SW480 (cell line): Measurements from ENCODE around the gene POLR3B.
"Not testable (repeated sequence)": the region's sequence is repeated elsewhere in the genome, so short reads cannot be mapped to it uniquely, and the experiment has no call there.

Source experiments
- DNase-seq: peaks from one replicate; pipeline ENCODE4 v3.0.0-alpha.2; 2016; ENCODE audit warnings: low spot score

POLR3B gene

DNA sequence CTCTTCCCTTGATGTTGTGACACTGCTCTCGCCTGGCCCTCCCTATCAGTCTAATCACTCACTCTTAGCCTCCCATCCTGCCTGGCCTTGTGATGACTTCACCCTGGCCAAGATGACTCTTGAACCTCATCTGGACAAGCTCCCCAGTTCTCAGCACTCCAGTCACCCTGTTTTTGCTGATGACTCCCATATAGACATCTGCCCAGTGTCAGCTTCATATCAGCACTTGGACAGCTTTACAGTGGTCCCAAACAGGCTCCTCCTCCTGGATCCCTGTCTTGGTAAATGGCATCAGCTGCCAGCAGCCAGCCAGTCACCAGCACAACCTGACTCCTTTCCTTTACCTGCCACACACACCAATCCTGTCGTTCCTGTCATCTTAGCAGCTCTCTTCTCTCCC, 104.2 kb downstream of the POLR3B start:
- DNase-seq, result no peak

DNA sequence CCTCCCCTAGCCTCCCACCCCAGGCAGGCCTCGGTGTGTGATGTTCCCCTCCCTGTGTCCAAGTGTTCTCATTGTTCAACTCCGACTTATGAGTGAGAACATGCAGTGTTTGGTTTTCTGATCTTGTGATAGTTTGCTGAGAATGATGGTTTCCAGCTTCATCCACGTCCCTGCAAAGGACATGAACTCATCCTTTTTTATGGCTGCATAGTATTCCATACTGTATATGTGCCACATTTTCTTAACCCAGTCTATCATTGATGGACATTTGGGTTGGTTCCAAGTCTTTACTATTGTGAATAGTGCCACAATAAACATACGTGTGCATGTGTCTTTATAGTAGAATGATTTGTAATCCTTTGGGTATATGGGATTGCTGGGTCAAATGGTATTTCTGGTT, 108.1 kb downstream of the POLR3B start:
- DNase-seq, result not testable (repeated sequence)

DNA sequence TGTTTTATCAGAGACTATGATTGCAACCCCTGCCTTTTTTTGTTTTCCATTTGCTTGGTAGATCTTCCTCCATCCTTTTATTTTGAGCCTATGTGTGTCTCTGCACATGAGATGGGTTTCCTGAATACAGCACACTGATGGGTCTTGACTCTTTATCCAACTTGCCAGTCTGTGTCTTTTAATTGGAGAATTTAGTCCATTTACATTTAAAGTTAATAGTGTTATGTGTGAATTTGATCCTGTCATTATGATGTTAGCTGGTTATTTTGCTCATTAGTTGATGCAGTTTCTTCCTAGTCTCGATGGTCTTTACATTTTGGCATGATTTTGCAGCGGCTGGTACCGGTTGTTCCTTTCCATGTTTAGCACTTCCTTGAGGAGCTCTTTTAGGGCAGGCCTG, 118.1 kb downstream of the POLR3B start:
- not testable (repeated sequence) for DNase-seq

- DNase-seq, result not testable (repeated sequence)
Measured at GRCh38 chr12:106477627-106478026, 120.1 kb downstream of the POLR3B start.

GRCh38 chr12:106480251-106480650, 122.7 kb downstream of the POLR3B start:
- DNase-seq, result no peak

GRCh38 chr12:106481246-106481645, 123.7 kb downstream of the POLR3B start:
- no peak for DNase-seq

- no peak for DNase-seq
Measured at GRCh38 chr12:106487664-106488063, 130.1 kb downstream of the POLR3B start.

GRCh38 chr12:106488884-106489283, 131.3 kb downstream of the POLR3B start:
- no peak for DNase-seq

DNA sequence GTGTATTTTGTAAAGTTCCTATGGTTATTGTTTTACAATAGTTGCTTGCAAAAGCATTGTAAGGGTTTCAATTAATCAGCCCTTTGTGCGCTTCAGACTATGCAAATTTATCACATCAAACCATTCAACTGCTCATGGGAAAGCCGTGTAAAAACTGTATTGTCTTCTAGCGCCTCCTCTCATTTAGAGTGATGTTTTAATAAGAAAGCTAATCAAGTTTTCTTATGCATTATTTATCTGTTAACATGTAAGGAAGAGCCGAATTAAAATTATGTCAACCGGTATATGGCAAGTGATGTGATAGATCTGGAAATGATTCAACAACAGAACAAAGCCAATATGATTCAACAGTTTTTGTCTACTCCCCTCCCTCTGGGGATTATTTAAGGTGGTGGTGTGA, 132.7 kb downstream of the POLR3B start:
- no peak for DNase-seq

GRCh38 chr12:106492857-106493256, 135.3 kb downstream of the POLR3B start:
- no peak for DNase-seq

DNA sequence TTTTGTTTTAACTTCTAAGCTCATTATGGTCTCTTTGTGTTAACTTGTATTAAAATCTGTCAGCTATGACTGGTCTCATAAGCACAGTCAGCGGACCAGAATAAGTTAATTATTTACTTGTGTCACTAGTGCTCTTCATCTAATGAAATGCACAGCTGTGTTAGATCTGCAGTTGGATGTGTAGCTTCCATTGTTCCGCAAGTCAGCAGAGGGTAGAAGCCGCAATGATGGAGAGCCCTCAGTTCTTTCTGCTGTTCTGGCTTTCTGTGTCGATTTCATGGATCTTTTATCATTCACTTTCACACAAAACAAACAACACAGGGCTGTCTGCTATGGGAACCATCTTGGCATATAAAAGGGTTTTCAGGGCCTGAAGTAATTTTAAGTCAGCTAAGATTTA, 136.0 kb downstream of the POLR3B start:
- DNase-seq, result peak; percentile 78

GRCh38 chr12:106495354-106495965, 137.9 kb downstream of the POLR3B start:
- DNase-seq, result no peak

DNA sequence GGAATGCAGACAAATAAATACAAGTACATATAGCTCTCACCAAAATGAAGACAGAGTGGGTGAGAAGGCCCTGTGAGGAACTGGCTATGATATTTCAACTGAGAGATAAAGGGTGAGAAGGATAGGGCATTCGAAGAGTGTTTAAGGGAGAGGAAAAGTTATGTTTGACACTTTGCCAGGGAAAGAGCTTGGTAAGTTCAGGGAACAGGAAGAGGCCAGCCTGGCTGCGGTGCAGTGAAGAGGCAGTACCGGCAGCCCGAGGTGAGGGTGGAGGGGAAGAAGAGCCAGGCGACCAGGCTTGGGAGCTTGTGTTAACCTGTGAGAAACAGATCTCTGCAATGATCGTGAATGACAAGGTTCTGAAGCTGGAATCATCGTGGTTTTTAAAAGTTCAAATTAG, 140.5 kb downstream of the POLR3B start:
- DNase-seq, result no peak

DNA sequence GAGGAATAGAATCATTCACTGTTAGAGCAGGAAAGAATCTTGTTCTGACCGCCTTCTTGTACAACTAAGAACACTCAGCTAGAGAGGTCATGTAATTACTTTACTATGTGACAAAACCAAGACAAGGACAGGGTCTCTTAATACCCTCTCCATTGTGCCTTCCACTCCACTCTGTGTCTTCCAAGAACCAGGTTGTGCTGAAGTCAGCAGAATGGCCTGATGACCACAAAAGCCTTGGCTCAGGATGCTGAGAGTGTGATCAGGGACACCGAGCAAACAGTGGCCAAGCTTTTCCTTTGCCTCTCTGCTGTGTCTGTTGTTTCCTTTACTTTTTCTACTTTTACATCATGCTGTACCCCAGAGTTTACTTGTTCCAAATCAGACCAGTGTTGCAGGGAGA, 142.1 kb downstream of the POLR3B start:
- no peak for DNase-seq

- DNase-seq, result no peak
Measured at GRCh38 chr12:106506691-106507090, 149.1 kb downstream of the POLR3B start.

DNA sequence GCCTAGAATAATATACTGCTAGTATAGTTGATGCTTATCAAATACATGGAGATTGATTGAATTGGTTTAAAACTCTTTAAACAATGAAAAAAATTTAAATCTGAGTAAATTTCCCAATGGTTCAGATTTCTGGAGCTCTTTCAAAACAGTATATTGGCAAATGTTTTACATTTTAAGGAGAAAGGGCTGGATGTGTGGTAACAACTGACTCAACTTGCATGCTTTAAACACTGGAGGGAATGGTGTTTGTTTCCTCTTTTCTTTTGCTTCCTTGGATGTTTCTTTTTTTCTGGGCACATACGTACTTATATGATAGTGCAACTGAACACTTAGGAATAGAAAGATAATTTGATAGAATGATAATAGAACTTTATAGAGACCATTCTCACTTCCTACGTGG, 151.4 kb downstream of the POLR3B start:
- DNase-seq, result no peak

DNA sequence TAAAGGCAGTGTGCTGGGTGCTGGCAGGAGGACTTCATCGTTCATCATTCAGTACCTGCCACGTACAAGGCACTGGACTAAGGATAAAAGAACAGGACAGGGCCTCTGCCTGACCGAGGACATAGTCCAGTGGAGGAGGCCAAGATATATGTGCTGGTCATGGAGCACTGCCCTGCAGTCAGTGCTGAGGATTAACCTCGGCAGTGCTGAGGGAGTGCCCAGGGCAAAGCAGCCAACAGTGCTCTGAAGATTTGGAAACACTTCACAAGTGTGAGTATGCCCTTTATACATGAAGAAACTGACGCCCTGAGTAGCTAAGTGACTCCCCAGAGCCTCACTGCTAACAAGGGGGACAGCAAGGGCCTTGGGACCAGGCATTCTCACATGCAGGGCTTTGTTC, 153.8 kb downstream of the POLR3B start:
- no peak for DNase-seq

- DNase-seq, result no peak
Measured at GRCh38 chr12:106517314-106517713, 159.8 kb downstream of the POLR3B start.

DNA sequence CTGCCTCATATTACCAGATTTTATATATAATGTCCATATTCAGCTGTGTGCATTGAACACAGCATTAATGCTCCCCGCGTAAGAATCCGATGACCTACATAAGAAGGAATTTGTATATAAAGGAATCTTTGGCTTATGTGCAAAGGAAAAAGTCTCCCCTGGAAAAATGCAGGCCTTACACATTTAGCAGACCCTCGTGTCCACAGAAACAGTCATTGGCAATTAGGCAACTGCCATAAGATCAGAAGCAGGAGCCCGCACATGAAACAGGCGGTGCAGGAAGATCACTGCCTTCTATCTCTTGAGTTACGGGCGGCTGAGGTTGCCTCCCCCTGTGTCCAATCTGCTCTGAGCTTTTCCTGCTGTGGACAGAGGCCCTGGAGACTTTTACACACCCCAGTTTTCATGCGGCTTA, 162.1 kb downstream of the POLR3B start:
- DNase-seq, result no peak

GRCh38 chr12:106521901-106522300, 164.4 kb downstream of the POLR3B start:
- DNase-seq, result no peak

GRCh38 chr12:106522708-106523107, 165.2 kb downstream of the POLR3B start:
- DNase-seq, result no peak

DNA sequence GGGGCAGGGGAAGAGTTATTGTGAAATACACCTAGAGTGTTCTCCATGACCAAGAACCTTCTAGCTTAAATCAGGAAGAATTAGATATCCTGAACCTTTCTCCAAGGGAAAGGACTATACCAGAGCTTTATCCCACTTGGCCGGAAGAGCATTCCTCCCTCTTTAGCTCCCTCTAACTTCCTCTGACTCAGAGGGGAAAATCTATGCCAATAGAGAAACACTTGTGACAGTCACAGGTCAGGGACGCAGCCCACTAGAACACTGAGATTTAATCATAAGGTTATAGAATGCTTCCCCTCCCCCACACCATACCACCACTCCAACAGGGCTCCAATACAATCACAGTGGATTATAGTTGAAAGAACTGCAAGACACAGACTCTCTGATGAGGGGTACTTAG, 169.8 kb downstream of the POLR3B start:
- no peak for DNase-seq

DNA sequence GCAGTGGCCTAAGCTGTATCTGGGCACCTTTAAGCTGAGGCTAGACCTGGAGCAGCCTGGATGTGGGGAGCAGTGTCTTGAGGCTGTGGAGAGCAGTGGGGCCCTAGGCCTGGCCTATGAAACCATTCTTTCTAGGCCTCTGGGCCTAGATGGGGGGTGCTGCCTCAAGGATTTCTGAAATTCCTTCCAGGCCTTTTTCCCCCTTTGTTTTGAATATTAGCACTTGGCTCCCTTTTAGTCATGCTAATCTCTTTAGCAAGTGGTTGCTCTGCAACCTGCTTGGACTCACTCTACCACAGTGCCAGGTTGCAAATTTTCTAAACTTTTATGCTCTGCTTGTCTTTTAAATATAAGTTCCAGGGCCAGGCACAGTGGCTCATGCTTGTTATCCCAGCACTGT, 183.7 kb downstream of the POLR3B start:
- DNase-seq, result no peak

DNA sequence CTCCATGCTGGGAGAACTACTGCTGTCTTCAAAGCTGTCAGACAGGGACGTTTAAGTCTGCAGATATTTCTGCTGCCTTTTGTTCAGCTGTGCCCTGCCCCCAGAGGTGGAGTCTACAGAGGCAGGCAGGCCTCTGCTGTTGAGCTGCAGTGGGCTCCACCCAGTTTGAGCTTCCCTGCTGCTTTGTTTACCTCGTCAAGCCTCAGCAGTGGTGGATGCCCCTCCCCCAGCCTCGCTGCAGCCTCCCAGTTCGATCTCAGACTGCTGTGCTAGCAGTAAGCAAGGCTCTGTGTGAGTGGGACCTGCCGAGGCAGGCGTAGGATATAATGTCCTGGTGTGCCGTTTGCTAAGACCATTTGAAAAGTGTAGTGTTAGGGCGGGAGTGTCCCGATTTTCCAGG, 193.9 kb downstream of the POLR3B start:
- no peak for DNase-seq

DNA sequence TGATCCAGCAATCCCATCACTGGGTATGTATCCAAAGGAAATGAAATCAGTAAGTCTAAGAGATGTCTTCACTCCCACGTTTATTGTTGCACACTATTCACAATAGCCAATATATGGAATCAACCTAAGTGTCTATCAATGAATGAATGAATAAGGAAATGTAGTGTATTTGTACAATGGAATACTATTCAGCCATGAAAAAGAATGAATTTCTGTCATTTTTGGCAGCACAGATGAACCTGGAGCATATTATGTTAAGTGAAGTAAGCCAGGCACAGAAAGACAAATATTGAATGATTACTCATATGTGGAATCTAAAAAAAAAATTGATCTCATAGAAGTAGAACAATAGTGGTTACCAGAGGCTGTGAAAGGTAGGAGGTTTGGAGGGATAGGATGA, 194.7 kb downstream of the POLR3B start:
- no peak for DNase-seq
